ENCODE results near the gene APP. TPM values are rescaled to one million over a fixed set of nuclear protein-coding genes. Genes with fewer than 3 reads are reported as not detected.

The APP gene
- total and polyA plus RNA-seq, 2 experiments from 2014 or later, result 55.7 to 316 TPM

GRCh38 chr21:26118938-26119540 lies 51.5 kb downstream of the APP start:
- H2AFZ ChIP-seq, result no peak overlapping the region
- DNase-seq (ENCODE audit: low spot score), result no peak
- peaks cover 10% of the 10 kb centered on the region for H4K20me1 ChIP-seq (ENCODE audit: insufficient read depth, poor library complexity, severe bottlenecking)
- WGBS (ENCODE audit: low lambda C conversion rate, missing lambda C conversion rate), result 82% methylated on average over 2 of the region's 2 CpGs
- H3K4me1 ChIP-seq (ENCODE audit: insufficient read depth), result peaks cover 27% of the 10 kb centered on the region
- no peaks in the 10 kb centered on the region for H3K9me3 ChIP-seq (ENCODE audit: low read depth)
- no peaks in the 10 kb centered on the region for H3K27me3 ChIP-seq
- no peak overlapping the region for H3K4me2 ChIP-seq
- no peak for TF ChIP-seq EZH2 (IDR thresholded peaks at IDR 0.05; ENCODE audit: borderline replicate concordance)
- no peak for TF ChIP-seq EZH2phosphoT487 (IDR thresholded peaks at IDR 0.05; ENCODE audit: low read depth, severe bottlenecking, unreplicated experiment)
- TF ChIP-seq, protein P1, sequence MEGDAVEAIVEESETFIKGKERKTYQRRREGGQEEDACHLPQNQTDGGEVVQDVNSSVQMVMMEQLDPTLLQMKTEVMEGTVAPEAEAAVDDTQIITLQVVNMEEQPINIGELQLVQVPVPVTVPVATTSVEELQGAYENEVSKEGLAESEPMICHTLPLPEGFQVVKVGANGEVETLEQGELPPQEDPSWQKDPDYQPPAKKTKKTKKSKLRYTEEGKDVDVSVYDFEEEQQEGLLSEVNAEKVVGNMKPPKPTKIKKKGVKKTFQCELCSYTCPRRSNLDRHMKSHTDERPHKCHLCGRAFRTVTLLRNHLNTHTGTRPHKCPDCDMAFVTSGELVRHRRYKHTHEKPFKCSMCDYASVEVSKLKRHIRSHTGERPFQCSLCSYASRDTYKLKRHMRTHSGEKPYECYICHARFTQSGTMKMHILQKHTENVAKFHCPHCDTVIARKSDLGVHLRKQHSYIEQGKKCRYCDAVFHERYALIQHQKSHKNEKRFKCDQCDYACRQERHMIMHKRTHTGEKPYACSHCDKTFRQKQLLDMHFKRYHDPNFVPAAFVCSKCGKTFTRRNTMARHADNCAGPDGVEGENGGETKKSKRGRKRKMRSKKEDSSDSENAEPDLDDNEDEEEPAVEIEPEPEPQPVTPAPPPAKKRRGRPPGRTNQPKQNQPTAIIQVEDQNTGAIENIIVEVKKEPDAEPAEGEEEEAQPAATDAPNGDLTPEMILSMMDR (IDR thresholded peaks at IDR 0.05; ENCODE audit: poor library complexity), result no peak
- H3K4me3 ChIP-seq, result no peak overlapping the region
- H3K79me2 ChIP-seq, result peaks cover 90% of the 10 kb centered on the region
- H3K27ac ChIP-seq, result no peak overlapping the region
- no peaks in the 10 kb centered on the region for H3K36me3 ChIP-seq (replicated peaks; ENCODE audit: insufficient read depth, low read depth)
- H3K9me2 ChIP-seq (replicated peaks; ENCODE audit: insufficient read depth), result no peaks in the 10 kb centered on the region

GRCh38 chr21:26117972-26118367 lies 52.6 kb downstream of the APP start:
- Histone ChIP-seq H3K79me2 (peaks cover 90% of the 10 kb centered on the region), H4K20me1 (ENCODE audit: insufficient read depth, poor library complexity, severe bottlenecking) (peaks cover 10% of the 10 kb centered on the region), H3K9me2 (replicated peaks; ENCODE audit: insufficient read depth) (no peaks in the 10 kb centered on the region), H3K9me3 (ENCODE audit: low read depth) (no peaks in the 10 kb centered on the region), H3K27me3 (no peaks in the 10 kb centered on the region), H3K4me1 (ENCODE audit: insufficient read depth) (peaks cover 17% of the 10 kb centered on the region), H3K4me3 (no peak overlapping the region), H2AFZ (no peak overlapping the region), H3K27ac (no peak overlapping the region), H3K4me2 (no peak overlapping the region), H3K36me3 (replicated peaks; ENCODE audit: insufficient read depth, low read depth) (no peaks in the 10 kb centered on the region)
- WGBS (ENCODE audit: low lambda C conversion rate, missing lambda C conversion rate), result 94% methylated on average over 3 of the region's 3 CpGs
- no peak for TF ChIP-seq EZH2 (IDR thresholded peaks at IDR 0.05; ENCODE audit: borderline replicate concordance)
- TF ChIP-seq, protein P1 (IDR thresholded peaks at IDR 0.05; ENCODE audit: poor library complexity), result no peak
- no peak for DNase-seq (ENCODE audit: low spot score)

DNA sequence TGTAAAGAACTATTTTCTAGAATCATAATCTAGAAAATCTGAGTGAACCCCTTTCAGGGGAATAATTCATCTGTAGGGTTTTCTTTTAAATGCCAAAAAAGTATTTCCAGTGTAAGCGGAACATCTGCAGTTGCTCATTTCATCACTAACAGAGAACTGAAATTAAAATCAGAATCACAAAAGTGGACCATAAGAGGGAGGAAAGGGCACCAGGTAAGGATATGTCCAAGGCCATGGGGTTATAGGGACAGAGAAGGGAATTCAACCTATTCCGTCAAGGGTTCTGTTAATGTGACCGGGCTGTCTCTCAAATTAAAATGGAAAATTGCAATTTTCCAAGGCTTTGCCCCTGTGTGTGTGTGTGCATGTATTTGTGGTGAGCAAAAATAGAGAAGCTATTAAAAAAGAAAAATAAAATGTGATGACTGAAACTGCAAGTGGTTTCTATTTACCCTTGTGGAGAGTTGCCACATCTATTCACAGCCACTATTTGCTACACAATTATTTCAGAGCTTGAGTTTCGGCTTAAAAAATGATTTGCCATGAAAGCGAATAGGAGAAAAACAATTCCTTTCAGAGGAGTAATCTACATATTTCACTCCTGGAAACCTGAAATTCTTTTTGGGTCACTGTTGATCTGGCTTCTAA lies 53.1 kb downstream of the APP start:
- 99% methylated on average over 5 of the region's 5 CpGs for WGBS (ENCODE audit: low lambda C conversion rate, missing lambda C conversion rate)
- TF ChIP-seq, protein P1 (IDR thresholded peaks at IDR 0.05; ENCODE audit: poor library complexity), result no peak
- TF ChIP-seq EZH2phosphoT487 (IDR thresholded peaks at IDR 0.05; ENCODE audit: low read depth, severe bottlenecking, unreplicated experiment) (no peak), EZH2 (IDR thresholded peaks at IDR 0.05; ENCODE audit: borderline replicate concordance) (no peak)
- DNase-seq (ENCODE audit: low spot score), result no peak
- Histone ChIP-seq H3K4me1 (ENCODE audit: insufficient read depth) (peaks cover 12% of the 10 kb centered on the region), H4K20me1 (ENCODE audit: insufficient read depth, poor library complexity, severe bottlenecking) (peaks cover 10% of the 10 kb centered on the region), H3K9me3 (ENCODE audit: low read depth) (no peaks in the 10 kb centered on the region), H3K36me3 (replicated peaks; ENCODE audit: insufficient read depth, low read depth) (no peaks in the 10 kb centered on the region), H3K79me2 (peaks cover 90% of the 10 kb centered on the region), H3K4me2 (no peak overlapping the region), H3K9me2 (replicated peaks; ENCODE audit: insufficient read depth) (no peaks in the 10 kb centered on the region), H2AFZ (no peak overlapping the region), H3K4me3 (no peak overlapping the region), H3K27me3 (no peaks in the 10 kb centered on the region), H3K27ac (peak overlapping the region; percentile 54)
